Left renal cortex interstitium (tissue), 4 donors: ENCODE data around the gene ADAM15. TPM values are rescaled to one million over a fixed set of nuclear protein-coding genes. Genes with fewer than 3 reads are reported as not detected.

Experiments
- DNase-seq, 4 donors: peaks; one replicate each; pipeline ENCODE4 v3.0.0-alpha.2; 2013; ENCODE audit warnings: low read depth in 4 of 4, low spot score in 2 of 4, missing footprints in 1 of 4
- polyA plus RNA-seq, 4 donors: library from polyadenylated mRNA; unstranded; fragments of 120-200 nt; gene quantifications; one replicate each; pipeline ENCODE4 v1.2.1, GENCODE V29; 2013; ENCODE audit not compliant: insufficient read length in 4 of 4

The ADAM15 gene
- polyA plus RNA-seq, 4 donors = 36.7 to 55.8 (median 55.4) TPM

DNA sequence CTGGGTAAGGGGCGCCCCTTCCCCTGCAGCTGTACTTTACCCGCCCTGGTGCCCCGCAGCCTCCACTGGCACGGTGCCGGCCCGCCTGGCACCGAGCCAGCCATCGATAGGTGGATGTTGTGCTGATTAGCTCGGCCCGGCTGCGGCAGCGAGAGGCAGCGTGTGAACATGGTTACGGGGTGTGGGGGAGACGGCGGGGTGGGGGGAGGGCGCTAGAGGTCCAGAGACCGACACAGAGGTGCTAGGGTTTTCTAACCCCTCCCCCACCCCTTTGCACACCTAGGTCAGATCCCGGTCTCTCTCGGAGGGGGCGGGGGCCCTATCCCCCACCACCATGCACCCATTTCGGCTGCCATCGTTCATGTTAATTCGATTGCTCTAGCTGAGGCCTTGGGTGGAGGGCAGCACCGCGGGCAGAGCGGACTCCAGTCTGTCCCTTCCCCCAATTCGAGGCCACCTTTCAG is 19.1 kb downstream of the ADAM15 start:
- no peak for DNase-seq

- no peak for DNase-seq
These were observed 19.8 kb downstream of the ADAM15 start for GRCh38 chr1:155070721-155071569.

GRCh38 chr1:155071701-155072100 is 20.6 kb downstream of the ADAM15 start:
- DNase-seq = no peak

DNA sequence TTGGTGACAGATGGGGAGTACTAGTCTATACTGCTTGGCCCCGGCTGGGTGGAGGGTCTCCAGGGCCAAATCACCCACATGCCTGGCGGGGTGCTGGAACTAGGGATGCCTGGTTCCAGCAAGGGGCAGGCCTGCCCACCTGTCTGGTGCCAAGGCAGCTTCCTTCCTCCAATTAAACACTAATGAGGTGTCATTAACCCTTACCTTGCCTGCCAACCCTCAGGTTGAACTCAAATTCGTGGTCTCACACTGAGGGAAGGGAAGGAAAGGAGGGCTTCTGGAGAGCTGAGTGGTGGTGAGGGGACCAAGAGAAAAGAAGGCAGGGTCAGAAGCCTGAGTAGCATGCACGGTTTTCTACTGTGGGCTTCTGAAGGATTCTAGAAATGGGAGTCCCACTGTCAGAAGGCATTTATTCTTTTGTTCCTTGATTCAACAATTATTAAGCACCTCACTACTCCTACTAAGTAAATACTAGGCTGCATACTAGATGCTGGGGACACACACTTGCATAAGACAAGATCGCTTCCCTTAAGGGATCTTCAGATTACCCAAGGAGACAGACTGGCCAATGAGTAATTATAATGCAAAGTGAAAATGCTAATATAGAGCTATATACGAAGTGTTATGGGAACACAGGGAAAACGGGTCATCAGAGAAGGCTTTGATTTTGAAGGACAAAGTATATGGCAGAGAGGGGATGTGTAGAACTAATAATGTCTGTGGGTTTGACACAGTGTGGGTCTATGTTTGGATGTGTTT is 21.6 kb downstream of the ADAM15 start:
- DNase-seq = no peak

DNA sequence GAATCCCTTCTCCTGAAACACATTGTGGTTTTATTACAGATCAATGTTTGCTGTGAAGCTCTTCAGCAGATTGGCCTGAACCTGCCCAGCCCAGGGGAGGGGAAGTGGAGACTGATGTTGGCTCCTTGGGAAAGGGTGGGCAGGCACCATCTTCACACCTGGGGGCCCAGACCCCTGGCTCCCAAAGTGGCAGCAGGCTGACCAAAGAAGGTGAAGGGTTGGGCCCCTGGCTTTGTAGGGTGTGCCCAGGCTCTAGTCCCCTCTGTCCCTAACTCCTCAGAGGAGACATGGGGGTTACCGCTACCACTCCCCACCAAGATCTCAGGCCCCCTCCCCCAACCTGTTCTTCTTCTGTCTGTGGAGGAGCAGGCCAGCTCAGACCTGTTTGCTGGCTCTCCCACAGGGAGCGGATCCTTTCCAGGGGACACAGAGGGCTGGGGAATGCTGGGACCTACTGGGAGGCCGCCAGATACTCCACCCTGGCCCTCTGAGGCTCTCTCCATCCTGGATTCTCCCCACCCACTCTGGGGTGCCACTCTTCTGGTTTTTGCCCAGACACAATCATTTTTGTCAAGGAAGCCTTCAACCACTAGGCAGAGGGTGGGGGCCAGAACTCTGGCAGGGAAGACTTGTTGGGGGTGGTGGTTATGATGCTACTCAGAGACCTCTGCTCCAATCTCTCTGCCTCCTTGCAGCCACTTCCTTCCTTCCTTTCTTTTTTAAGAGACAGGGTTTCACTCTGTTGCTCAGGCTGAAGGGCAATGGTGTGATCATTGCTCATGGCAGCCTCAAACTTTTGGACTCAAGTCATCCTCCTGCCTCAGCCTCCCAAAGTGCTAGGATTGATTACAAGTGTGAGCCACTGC is 22.5 kb downstream of the ADAM15 start:
- DNase-seq = no peak

GRCh38 chr1:155075535-155075934 is 24.4 kb downstream of the ADAM15 start:
- no peak for DNase-seq

DNA sequence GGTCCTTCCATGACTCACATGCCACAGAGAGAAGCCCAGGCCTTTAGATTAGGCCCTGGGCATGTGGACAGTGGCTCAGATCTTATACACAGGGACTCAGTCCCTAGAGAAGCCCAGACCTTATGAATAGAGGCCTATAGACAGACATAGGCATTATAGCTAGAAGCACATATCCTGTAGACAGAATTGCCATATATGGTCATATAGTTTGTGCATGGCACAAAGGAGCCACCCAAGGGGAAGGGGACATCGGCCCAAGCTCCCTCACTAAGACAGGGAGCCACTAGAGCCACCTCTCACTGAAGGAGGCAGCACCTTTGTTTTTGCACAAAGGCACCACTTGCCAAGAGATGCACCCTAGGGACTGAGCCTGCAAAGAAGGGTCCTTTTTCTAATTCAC is 25.3 kb downstream of the ADAM15 start:
- DNase-seq = no peak

GRCh38 chr1:155077346-155077745 is 26.2 kb downstream of the ADAM15 start:
- DNase-seq = no peak

- DNase-seq = no peak
These were observed 26.8 kb downstream of the ADAM15 start for GRCh38 chr1:155077758-155078445.

GRCh38 chr1:155078469-155079209 is 27.5 kb downstream of the ADAM15 start, which contains the start of gene EFNA3:
Gene EFNA3, plus strand, starts transcription at chr1:155078837. Its CDS starts 105 bp downstream, at chr1:155078942.
- DNase-seq = no peak

DNA sequence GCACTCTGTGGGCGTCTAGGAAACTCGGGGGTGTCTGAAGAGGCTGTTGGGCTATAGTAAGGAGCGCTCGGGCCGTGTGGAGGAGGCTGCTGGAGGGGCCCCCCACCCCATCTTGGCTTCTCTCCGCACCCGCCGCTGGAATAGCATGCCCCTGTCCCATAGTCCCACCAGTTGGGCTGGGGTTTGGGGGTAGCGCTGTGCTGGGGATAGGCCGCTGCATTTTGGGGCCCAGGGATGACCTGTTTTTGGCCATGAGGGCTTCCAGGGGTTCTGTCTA is 28.0 kb downstream of the ADAM15 start:
- no peak for DNase-seq

- no peak for DNase-seq
These were observed 28.6 kb downstream of the ADAM15 start for GRCh38 chr1:155079487-155080311.

DNA sequence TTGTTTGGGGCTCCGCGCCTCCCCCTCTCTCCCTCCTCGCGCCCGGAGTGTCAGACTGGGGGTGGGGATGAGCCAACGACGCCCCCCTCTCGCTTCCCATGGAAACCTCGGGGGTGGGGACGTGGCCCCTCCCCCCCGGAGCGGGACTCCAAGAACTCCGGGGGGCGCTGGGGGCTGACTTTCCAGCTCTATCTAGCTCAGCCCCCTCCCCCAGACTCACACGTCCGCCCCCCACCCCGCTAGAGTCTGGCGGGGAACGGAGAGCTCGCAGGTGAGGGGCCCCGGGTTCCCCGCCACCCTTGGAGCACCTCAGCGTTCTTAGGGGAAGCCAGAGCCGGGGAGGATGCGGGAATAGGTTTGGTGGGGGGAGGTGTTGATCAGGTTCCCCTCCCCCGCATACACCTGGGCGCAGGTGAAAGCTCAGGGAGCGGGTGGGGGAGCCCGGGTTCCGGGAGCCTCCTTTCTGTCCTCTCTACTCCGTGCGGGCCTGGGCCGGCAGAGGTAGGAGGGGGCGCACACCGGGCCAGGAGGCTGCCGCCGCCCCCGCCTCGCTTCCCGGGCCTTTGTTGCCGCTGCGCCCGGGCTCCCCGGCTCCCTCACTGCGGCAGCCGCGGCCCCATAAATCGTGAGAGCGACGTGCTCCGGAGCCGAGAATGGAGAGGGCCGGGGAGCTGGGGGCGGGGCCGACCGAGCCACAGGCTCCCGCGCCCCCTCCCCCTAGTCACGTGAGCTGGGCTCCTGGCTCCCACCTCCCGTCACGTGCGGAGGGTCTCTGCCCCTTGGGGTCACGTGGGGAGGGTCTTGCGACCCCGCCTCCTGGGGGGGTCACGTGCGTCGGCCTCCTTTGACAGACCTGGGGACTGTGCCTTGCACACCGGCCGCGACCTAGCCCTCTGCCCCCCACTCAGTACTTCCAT is 29.5 kb downstream of the ADAM15 start:
- no peak for DNase-seq

DNA sequence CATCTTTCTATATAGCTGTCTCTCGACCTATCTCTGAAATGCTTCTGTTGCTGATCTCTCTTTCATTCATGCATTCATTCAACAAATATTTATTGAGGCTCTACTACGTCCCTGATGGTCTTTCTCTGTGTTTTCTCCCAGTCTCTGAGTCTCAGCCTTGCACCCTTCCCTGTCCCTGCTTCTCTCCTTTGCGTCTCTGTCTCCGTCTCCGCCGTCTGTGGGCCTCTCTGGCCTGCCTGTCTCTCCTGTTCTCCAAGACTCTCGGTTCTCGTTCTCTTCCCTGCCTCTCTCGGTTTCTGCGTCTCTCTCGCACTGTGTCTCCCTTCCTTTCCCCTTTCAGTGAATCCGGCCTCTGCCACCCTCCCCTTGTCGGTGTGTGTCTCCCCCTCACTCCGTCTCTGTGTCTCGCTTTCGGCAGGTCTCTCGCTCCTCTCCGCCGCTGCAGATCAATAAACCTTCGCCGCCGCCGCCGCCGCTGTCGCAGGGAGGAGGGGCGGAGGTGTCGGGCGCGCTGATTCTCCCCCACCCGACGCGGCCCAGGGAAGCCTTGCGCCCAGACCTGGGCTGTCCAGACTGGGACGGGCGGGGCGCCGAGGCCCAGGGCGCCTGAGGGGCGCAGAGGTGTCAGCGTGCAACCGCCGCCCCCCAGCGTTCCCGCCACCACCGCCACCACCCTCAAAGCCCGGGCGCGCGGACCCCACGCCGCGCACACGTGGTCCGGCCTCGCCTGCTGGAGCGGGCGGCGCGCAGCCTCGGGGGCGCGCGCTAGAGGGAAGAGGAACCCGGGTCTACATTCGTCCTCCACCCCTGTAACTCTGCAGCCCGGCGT is 30.6 kb downstream of the ADAM15 start:
- DNase-seq = no peak

- DNase-seq = no peak
These were observed 31.4 kb downstream of the ADAM15 start for GRCh38 chr1:155082301-155083051.

- no peak for DNase-seq
These were observed 32.0 kb downstream of the ADAM15 start for GRCh38 chr1:155083052-155083541.
